GM21576 (cell line): Measurements from ENCODE around the gene PFKP.
"Not testable (repeated sequence)": the region's sequence is repeated elsewhere in the genome, so short reads cannot be mapped to it uniquely, and the experiment has no call there.

ENCODE experiments used
- ATAC-seq: cut with Tn5 transposase; IDR thresholded peaks from one replicate; pipeline ENCODE4 v1.9.1; 2021; ENCODE audit warnings: mild to moderate bottlenecking, moderate library complexity; ENCODE audit not compliant: unreplicated experiment

Gene PFKP

GRCh38 chr10:3095373-3096139 is 28.2 kb downstream of the PFKP start:
- peak; percentile 73 for ATAC-seq

- ATAC-seq = no peak
These were observed 28.8 kb downstream of the PFKP start for GRCh38 chr10:3096149-3096548.

- ATAC-seq = no peak
These were observed 29.8 kb downstream of the PFKP start for GRCh38 chr10:3097160-3097559.

- ATAC-seq = no peak
These were observed 31.3 kb downstream of the PFKP start for GRCh38 chr10:3098689-3099088.

- no peak for ATAC-seq
These were observed 32.1 kb downstream of the PFKP start for GRCh38 chr10:3099291-3100092.

- no peak for ATAC-seq
These were observed 32.9 kb downstream of the PFKP start for GRCh38 chr10:3100093-3100792.

GRCh38 chr10:3100856-3101640 is 33.7 kb downstream of the PFKP start:
- ATAC-seq = no peak

- no peak for ATAC-seq
These were observed 35.5 kb downstream of the PFKP start for GRCh38 chr10:3102720-3103427.

- ATAC-seq = no peak
These were observed 36.3 kb downstream of the PFKP start for GRCh38 chr10:3103646-3104045.

GRCh38 chr10:3104251-3104918 is 37.0 kb downstream of the PFKP start:
- no peak for ATAC-seq

- ATAC-seq = no peak
These were observed 37.8 kb downstream of the PFKP start for GRCh38 chr10:3105166-3105565.

GRCh38 chr10:3105905-3106304 is 38.6 kb downstream of the PFKP start:
- no peak for ATAC-seq

GRCh38 chr10:3106328-3106727 is 39.0 kb downstream of the PFKP start:
- ATAC-seq = not testable (repeated sequence)

GRCh38 chr10:3106928-3107425 is 39.6 kb downstream of the PFKP start:
- ATAC-seq = no peak

- ATAC-seq = no peak
These were observed 40.1 kb downstream of the PFKP start for GRCh38 chr10:3107426-3107961.

GRCh38 chr10:3108033-3108432 is 40.7 kb downstream of the PFKP start:
- ATAC-seq = no peak

GRCh38 chr10:3108575-3109105 is 41.3 kb downstream of the PFKP start:
- ATAC-seq = no peak

- ATAC-seq = no peak
These were observed 41.8 kb downstream of the PFKP start for GRCh38 chr10:3109196-3109595.

- ATAC-seq = no peak
These were observed 42.3 kb downstream of the PFKP start for GRCh38 chr10:3109633-3110032.
